ENCODE measurements around the gene GH2. TPM values are rescaled to one million over a fixed set of nuclear protein-coding genes. Genes with fewer than 3 reads are reported as not detected.
"Not testable (repeated sequence)": the region's sequence is repeated elsewhere in the genome, so short reads cannot be mapped to it uniquely, and the experiment has no call there.

GH2 gene
- total and polyA plus RNA-seq, 2 experiments from 2014 or later, result not detected

- not testable (repeated sequence) for H3K9ac ChIP-seq; DNase-seq; H4K20me1 ChIP-seq (ENCODE audit: insufficient read depth); H3K27ac ChIP-seq; H3K4me2 ChIP-seq (ENCODE audit: unreplicated experiment); H3K4me1 ChIP-seq (ENCODE audit: insufficient read depth); H3K36me3 ChIP-seq (ENCODE audit: low read depth); H3K9me2 ChIP-seq (ENCODE audit: insufficient read depth); H3K4me3 ChIP-seq; H3F3A ChIP-seq (ENCODE audit: insufficient read depth); H2AFZ ChIP-seq; H3K9me3 ChIP-seq (ENCODE audit: low read depth); H3K79me2 ChIP-seq (ENCODE audit: insufficient read depth)
- in situ Hi-C loops (cut with MboI), result loop anchor here (25.0 kb wide), 1 partner anchor 383 kb away; no protein-coding TSS in a partner anchor
- 65 to 73% methylated on average over 8 of the region's 8 CpGs for WGBS, 2 experiments (ENCODE audit: low coverage in 1 of 2, low lambda C conversion rate in 2 of 2, missing lambda C conversion rate in 2 of 2)
- H3K27me3 ChIP-seq (replicated peaks; ENCODE audit: insufficient read depth), result peaks cover 13% of the 10 kb centered on the region
Observed at GRCh38 chr17:63904796-63905195, 23.1 kb upstream of the GH2 start.

DNA sequence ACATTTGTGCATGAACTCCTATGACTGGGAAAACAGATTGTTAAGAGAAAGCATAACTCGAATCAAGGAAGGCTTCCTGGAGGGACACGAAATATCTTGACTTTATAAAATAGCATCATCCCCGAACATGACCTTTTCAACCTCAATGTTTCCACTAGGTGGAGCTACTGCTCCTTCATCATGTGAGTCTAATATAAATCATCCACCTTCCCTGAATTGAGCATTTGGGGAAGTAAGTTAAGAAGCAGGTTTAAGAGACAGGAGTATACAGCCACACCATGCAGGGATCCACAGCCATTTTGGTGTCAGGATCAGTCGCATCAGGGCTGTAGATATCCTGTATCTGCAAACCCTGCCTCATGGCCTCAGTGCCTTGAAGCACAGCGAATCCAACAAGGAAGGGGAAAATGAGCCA, 22.1 kb upstream of the GH2 start:
- H3K79me2 ChIP-seq (ENCODE audit: insufficient read depth); H3K9me2 ChIP-seq (ENCODE audit: insufficient read depth); H3K4me1 ChIP-seq (ENCODE audit: insufficient read depth); H3K4me2 ChIP-seq (ENCODE audit: unreplicated experiment); H3K4me3 ChIP-seq; H3K27ac ChIP-seq; H3K9ac ChIP-seq; H3K27me3 ChIP-seq (replicated peaks; ENCODE audit: insufficient read depth); H3K9me3 ChIP-seq (ENCODE audit: low read depth); H3K36me3 ChIP-seq (ENCODE audit: low read depth); H4K20me1 ChIP-seq (ENCODE audit: insufficient read depth); H3F3A ChIP-seq (ENCODE audit: insufficient read depth); DNase-seq; H2AFZ ChIP-seq: not testable (repeated sequence)
- WGBS, 2 experiments (ENCODE audit: low coverage in 1 of 2, low lambda C conversion rate in 2 of 2, missing lambda C conversion rate in 2 of 2), result 41 to 44% methylated on average over 5 of the region's 5 CpGs
- in situ Hi-C loops (cut with MboI), result loop anchor here (25.0 kb wide), 1 partner anchor 384 kb away; no protein-coding TSS in a partner anchor

DNA sequence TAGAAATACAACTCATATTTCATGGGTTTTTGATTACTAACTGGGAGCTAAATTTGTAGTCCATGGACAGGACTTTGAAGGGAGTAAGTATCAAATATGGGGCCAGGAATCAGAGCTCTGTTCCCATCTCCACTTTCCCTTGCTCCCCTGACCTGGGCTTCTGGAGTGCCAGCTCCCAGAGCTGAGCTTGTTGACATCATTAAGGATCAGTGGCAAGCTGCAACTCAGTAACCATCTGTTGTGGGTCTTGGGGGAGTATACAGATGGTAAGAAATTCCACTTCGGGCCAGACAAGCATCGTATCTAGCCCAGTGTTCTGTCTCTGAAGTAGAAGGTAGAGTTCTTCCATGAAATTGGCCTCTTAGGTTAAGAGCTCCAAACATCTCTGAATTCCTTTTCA, 20.2 kb upstream of the GH2 start:
- H2AFZ ChIP-seq, result not testable (repeated sequence)
- 66% methylated on average over 2 of the region's 2 CpGs for WGBS, 2 experiments (ENCODE audit: low coverage in 1 of 2, low lambda C conversion rate in 2 of 2, missing lambda C conversion rate in 2 of 2)

DNA sequence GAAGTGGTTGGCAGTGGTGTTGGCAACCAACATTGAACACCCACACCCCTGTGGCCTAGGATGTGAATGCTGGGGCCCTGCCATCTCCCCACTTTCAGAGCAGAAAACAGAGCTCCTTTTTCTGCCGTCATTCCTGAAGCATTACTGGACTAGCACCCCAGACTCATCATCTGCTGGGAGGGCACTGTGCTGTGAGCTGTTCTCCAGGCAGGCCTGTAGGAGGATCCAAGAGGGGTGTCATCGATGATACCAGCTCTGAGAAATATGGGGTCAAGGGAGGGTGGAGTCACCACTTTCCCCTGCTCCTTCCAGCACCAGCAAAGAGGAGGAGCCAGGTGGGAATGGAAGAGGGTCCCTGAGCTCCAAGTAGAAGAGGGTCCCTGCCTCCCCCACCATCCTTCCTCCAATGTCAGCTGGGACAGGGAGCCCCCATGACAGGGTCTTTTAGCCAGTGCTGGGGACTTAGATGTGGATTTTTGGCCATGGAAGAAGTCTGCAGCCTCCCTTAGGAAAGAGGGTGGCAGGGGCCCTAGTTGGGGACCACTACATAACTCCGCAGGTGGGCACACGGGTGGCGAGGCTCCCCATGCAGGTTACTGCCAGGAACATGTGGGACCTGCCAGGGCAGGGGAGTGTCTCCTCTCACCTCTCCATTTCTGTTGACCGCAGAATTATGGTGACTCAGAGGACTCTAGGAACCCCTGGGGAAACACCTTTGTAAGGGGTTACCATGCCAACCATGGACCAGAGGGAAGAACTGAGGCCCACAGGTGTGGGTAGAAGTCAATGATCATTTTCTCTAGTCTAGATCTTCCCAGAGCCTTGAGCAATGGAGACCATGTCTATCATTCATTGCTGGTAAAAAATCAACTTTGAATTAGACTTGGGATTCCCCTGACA, 17.4 kb upstream of the GH2 start:
- in situ Hi-C loops (cut with MboI); H3K27ac ChIP-seq; H2AFZ ChIP-seq; H3K79me2 ChIP-seq (ENCODE audit: insufficient read depth); H3K9me2 ChIP-seq (ENCODE audit: insufficient read depth); H3K4me1 ChIP-seq (ENCODE audit: insufficient read depth); H3K36me3 ChIP-seq (ENCODE audit: low read depth); H4K20me1 ChIP-seq (ENCODE audit: insufficient read depth); H3K9me3 ChIP-seq (ENCODE audit: low read depth); H3K4me2 ChIP-seq (ENCODE audit: unreplicated experiment); H3F3A ChIP-seq (ENCODE audit: insufficient read depth); H3K27me3 ChIP-seq (replicated peaks; ENCODE audit: insufficient read depth); H3K4me3 ChIP-seq; H3K9ac ChIP-seq: not testable (repeated sequence)
- WGBS, 2 experiments (ENCODE audit: low coverage in 1 of 2, low lambda C conversion rate in 2 of 2, missing lambda C conversion rate in 2 of 2), result 69 to 73% methylated on average over 6 of the region's 6 CpGs
- peak; percentile 59 for DNase-seq

More for the DNA sequence above, 20.2 kb upstream of the GH2 start:
- H3K4me1 ChIP-seq (ENCODE audit: insufficient read depth); H3K4me2 ChIP-seq (ENCODE audit: unreplicated experiment); H3K9me3 ChIP-seq (ENCODE audit: low read depth); H4K20me1 ChIP-seq (ENCODE audit: insufficient read depth); H3K27me3 ChIP-seq (replicated peaks; ENCODE audit: insufficient read depth); H3K27ac ChIP-seq; H3F3A ChIP-seq (ENCODE audit: insufficient read depth); DNase-seq; H3K4me3 ChIP-seq; H3K79me2 ChIP-seq (ENCODE audit: insufficient read depth); H3K36me3 ChIP-seq (ENCODE audit: low read depth); H3K9me2 ChIP-seq (ENCODE audit: insufficient read depth); H3K9ac ChIP-seq: not testable (repeated sequence)
- in situ Hi-C loops (cut with MboI), result loop anchor here (25.0 kb wide), 1 partner anchor 385 kb away; no protein-coding TSS in a partner anchor

GRCh38 chr17:63896524-63897354, 15.0 kb upstream of the GH2 start, which contains the start of gene CSH1:
CSH1 (minus strand) TSS chr17:63896574; CDS start chr17:63896511, 63 bp downstream.
- H3K79me2 ChIP-seq (ENCODE audit: insufficient read depth); H3K9me3 ChIP-seq (ENCODE audit: low read depth); H4K20me1 ChIP-seq (ENCODE audit: insufficient read depth); DNase-seq; H3K4me3 ChIP-seq; in situ Hi-C loops (cut with MboI); H3K9ac ChIP-seq; H3K27me3 ChIP-seq (replicated peaks; ENCODE audit: insufficient read depth); H3F3A ChIP-seq (ENCODE audit: insufficient read depth); H3K9me2 ChIP-seq (ENCODE audit: insufficient read depth); H3K36me3 ChIP-seq (ENCODE audit: low read depth); H2AFZ ChIP-seq; H3K4me1 ChIP-seq (ENCODE audit: insufficient read depth); H3K27ac ChIP-seq; H3K4me2 ChIP-seq (ENCODE audit: unreplicated experiment): not testable (repeated sequence)
- WGBS, 2 experiments (ENCODE audit: low coverage in 1 of 2, low lambda C conversion rate in 2 of 2, missing lambda C conversion rate in 2 of 2), result 81 to 89% methylated on average over 10 to 11 of the region's 14 CpGs

DNA sequence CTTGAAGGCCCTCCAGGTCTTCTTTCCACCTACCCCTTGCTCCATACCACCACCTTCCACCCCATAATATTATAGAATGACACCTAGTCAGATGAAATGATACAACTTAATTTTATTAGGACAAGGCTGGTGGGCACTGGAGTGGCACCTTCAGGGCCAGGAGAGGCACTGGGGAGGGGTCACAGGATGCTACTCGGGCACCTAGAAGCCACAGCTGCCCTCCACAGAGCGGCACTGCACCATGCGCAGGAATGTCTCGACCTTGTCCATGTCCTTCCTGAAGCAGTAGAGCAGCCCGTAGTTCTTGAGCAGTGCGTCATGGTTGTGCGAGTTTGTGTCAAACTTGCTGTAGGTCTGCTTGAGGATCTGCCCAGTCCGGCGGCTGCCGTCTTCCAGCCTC, 13.1 kb upstream of the GH2 start:
- H3K4me1 ChIP-seq (ENCODE audit: insufficient read depth); DNase-seq; H3K9me2 ChIP-seq (ENCODE audit: insufficient read depth); in situ Hi-C loops (cut with MboI); H3K79me2 ChIP-seq (ENCODE audit: insufficient read depth); H3K9ac ChIP-seq; H3K27ac ChIP-seq; H2AFZ ChIP-seq; H3K27me3 ChIP-seq (replicated peaks; ENCODE audit: insufficient read depth); H3K4me3 ChIP-seq; H3F3A ChIP-seq (ENCODE audit: insufficient read depth); H3K36me3 ChIP-seq (ENCODE audit: low read depth); H3K4me2 ChIP-seq (ENCODE audit: unreplicated experiment); H3K9me3 ChIP-seq (ENCODE audit: low read depth); H4K20me1 ChIP-seq (ENCODE audit: insufficient read depth): not testable (repeated sequence)
- 82 to 96% methylated on average over 7 to 8 of the region's 10 CpGs for WGBS, 2 experiments (ENCODE audit: low coverage in 1 of 2, low lambda C conversion rate in 2 of 2, missing lambda C conversion rate in 2 of 2)

GRCh38 chr17:63894021-63894420, 12.3 kb upstream of the GH2 start:
- H4K20me1 ChIP-seq (ENCODE audit: insufficient read depth); H3K4me2 ChIP-seq (ENCODE audit: unreplicated experiment); H3K9me2 ChIP-seq (ENCODE audit: insufficient read depth); H2AFZ ChIP-seq; H3K9me3 ChIP-seq (ENCODE audit: low read depth); DNase-seq; H3K27me3 ChIP-seq (replicated peaks; ENCODE audit: insufficient read depth); H3F3A ChIP-seq (ENCODE audit: insufficient read depth); in situ Hi-C loops (cut with MboI); H3K4me3 ChIP-seq; H3K36me3 ChIP-seq (ENCODE audit: low read depth); H3K27ac ChIP-seq; H3K79me2 ChIP-seq (ENCODE audit: insufficient read depth); H3K9ac ChIP-seq; H3K4me1 ChIP-seq (ENCODE audit: insufficient read depth): not testable (repeated sequence)
- WGBS, 2 experiments (ENCODE audit: low coverage in 1 of 2, low lambda C conversion rate in 2 of 2, missing lambda C conversion rate in 2 of 2), result 52 to 54% methylated on average over 3 of the region's 3 CpGs
